Mammary epithelial cell (primary cell): ENCODE results near the gene PSKH1.

Experiments used
- EZH2 ChIP-seq: IDR thresholded peaks from 2 replicates; pipeline ENCODE4 v1.6.1; 2012; ENCODE audit warnings: low read length, inconsistent platforms, borderline replicate concordance
- TF ChIP-seq, protein P1 (sequence below), 2 donors: IDR thresholded peaks in 1 of 2; conservative IDR thresholded peaks in 1 of 2; 2 replicates each; pipeline ENCODE4 v1.5.1; 2011 to 2012; ENCODE audit warnings: inconsistent platforms in 2 of 2, low read length in 2 of 2, mild to moderate bottlenecking in 2 of 2, control low read depth in 1 of 2, low read depth in 1 of 2; ENCODE audit not compliant: insufficient read depth in 1 of 2; ENCODE audit errors: extremely low read depth in 1 of 2

DNA sequence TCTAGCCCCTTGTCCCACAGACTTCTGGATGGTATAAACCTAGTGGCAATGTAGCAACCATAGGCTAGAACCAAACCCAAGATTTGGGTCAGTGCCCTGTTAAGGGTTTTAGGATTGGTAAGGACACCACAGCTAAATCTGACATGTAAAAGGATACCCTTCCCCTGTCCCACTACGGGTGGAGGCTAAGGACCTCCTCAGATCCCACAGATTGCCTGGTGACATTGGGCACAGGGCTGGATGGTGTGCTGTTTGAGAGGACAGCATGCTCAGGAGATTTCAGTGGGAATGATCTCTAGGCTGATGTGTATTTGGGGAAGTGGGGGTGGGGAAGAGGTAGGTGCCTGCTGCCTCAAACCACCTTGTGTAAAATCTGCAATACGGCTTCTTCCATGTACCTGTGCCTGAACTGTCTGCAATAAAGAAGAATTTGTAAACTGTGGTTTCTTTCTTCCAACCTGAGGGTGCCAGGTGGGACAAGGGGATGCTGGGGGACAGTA, 20.9 kb upstream of the PSKH1 start:
- TF ChIP-seq, protein P1, sequence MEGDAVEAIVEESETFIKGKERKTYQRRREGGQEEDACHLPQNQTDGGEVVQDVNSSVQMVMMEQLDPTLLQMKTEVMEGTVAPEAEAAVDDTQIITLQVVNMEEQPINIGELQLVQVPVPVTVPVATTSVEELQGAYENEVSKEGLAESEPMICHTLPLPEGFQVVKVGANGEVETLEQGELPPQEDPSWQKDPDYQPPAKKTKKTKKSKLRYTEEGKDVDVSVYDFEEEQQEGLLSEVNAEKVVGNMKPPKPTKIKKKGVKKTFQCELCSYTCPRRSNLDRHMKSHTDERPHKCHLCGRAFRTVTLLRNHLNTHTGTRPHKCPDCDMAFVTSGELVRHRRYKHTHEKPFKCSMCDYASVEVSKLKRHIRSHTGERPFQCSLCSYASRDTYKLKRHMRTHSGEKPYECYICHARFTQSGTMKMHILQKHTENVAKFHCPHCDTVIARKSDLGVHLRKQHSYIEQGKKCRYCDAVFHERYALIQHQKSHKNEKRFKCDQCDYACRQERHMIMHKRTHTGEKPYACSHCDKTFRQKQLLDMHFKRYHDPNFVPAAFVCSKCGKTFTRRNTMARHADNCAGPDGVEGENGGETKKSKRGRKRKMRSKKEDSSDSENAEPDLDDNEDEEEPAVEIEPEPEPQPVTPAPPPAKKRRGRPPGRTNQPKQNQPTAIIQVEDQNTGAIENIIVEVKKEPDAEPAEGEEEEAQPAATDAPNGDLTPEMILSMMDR (conservative IDR thresholded peaks at IDR 0.05 in 1 of 2, IDR thresholded peaks at IDR 0.05 in 1 of 2; ENCODE audit: extremely low read depth in 1 of 2, insufficient read depth in 1 of 2, low read depth in 1 of 2, low read length in 2 of 2) = no peak
- no peak for TF ChIP-seq EZH2
